ENCODE measurements around the gene PTPRCAP.

PTPRCAP gene

DNA sequence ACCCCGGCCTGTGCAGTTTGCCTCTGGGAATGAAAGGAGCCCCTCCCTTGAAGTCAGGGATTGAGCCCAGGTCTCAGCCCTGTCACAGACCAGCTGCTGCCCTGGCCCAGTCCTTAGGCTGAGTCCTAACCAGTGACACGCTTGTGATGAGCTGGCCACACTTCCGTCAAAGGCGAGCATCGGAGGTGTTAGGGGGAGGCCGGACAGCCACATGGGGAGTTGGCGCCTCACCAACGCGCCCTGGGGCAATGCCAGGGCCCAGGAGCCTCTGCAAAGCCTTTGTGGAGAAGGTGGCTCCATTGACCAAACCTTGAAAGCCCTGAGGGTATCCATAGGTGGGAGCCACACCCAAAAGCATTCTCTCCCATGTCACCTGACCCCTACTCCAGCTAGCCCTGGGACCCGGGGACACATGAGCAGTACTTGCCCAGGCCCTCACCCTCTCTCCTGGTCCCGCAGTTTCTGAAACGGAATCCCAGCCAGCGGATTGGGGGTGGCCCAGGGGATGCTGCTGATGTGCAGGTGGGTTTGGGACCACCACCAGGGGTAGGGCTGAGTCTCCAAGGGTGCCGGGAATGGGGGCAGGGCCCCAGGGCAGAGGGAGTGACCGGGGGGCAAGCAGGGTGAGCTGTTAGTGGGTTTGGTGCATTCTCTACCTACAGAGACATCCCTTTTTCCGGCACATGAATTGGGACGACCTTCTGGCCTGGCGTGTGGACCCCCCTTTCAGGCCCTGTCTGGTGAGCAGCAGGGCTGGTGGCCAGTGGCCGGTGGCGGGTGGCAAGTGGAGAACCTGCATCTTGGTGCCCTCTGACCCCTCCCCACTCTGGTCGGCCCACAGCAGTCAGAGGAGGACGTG, 3.7 kb downstream of the PTPRCAP start:
- Histone ChIP-seq H2AFZ (ENCODE audit: low read length) (no peak overlapping the region), H3K4me1 (ENCODE audit: insufficient read depth, low read length, poor library complexity, severe bottlenecking) (peaks cover 54% of the 10 kb centered on the region), H3K79me2 (ENCODE audit: insufficient read depth, low read length) (peaks cover 96% of the 10 kb centered on the region), H3K9me3 (ENCODE audit: insufficient read depth, low read depth, low read length) (no peaks in the 10 kb centered on the region), H3F3A (ENCODE audit: low read depth) (0 out of 2 replicates have a peak, but pooled peaks cover 4% of the 10 kb centered on the region), H3K9me2 (replicated peaks; ENCODE audit: low read depth, low read length) (no peaks in the 10 kb centered on the region), H3K27me3 (ENCODE audit: insufficient read depth, low read length, poor library complexity, severe bottlenecking) (no peaks in the 10 kb centered on the region), H3K4me2 (ENCODE audit: low read depth, low read length, poor library complexity, severe bottlenecking) (peak overlapping the region; percentile 96), H3K9ac (ENCODE audit: low read depth, low read length, poor library complexity, severe bottlenecking) (peak overlapping the region; percentile 100), H3K4me3 (ENCODE audit: low read length, poor library complexity, severe bottlenecking) (peak overlapping the region; percentile 100), H4K20me1 (ENCODE audit: insufficient read depth, low read length, poor library complexity, severe bottlenecking) (peaks cover 59% of the 10 kb centered on the region), H3K36me3 (ENCODE audit: insufficient read depth, low read length) (peaks cover 20% of the 10 kb centered on the region; the same call in 1 of the 2 replicates)
- TF ChIP-seq EZH2phosphoT487 (IDR thresholded peaks at IDR 0.05; ENCODE audit: borderline replicate concordance) = no peak

DNA sequence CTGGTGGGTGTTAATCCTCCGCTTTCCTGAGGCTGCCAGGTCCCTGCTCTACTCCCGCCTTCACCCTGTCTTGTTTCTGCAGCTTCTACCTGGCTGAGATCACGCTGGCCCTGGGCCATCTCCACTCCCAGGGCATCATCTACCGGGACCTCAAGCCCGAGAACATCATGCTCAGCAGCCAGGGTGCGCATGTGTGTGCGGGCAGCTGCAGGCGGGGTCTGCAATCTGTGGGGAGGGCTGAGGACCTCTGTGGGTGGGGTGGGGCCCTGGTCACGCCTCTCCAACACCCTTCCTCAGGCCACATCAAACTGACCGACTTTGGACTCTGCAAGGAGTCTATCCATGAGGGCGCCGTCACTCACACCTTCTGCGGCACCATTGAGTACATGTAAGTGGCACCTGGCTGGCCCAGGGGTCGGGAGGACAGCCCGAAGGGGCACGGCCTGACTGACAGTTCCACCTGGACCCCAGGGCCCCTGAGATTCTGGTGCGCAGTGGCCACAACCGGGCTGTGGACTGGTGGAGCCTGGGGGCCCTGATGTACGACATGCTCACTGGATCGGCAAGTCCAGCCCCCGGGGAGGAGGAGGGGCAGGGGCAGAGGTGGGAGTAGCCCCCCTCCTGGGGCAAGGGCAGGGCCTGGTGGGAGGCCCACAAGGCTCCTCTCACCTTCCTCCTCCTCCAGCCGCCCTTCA, 4.7 kb downstream of the PTPRCAP start:
- Histone ChIP-seq H3K9me3 (ENCODE audit: insufficient read depth, low read depth, low read length) (no peaks in the 10 kb centered on the region), H2AFZ (ENCODE audit: low read length) (no peak overlapping the region), H3K27me3 (ENCODE audit: insufficient read depth, low read length, poor library complexity, severe bottlenecking) (no peaks in the 10 kb centered on the region), H3K9me2 (replicated peaks; ENCODE audit: low read depth, low read length) (no peaks in the 10 kb centered on the region), H3F3A (ENCODE audit: low read depth) (0 out of 2 replicates have a peak, but pooled peaks cover 4% of the 10 kb centered on the region), H3K4me3 (ENCODE audit: low read length, poor library complexity, severe bottlenecking) (no peak overlapping the region), H4K20me1 (ENCODE audit: insufficient read depth, low read length, poor library complexity, severe bottlenecking) (peaks cover 59% of the 10 kb centered on the region), H3K4me2 (ENCODE audit: low read depth, low read length, poor library complexity, severe bottlenecking) (peak overlapping the region; percentile 96), H3K79me2 (ENCODE audit: insufficient read depth, low read length) (peaks cover 90% of the 10 kb centered on the region), H3K9ac (ENCODE audit: low read depth, low read length, poor library complexity, severe bottlenecking) (no peak overlapping the region), H3K36me3 (ENCODE audit: insufficient read depth, low read length) (peaks cover 20% of the 10 kb centered on the region; the same call in 1 of the 2 replicates), H3K4me1 (ENCODE audit: insufficient read depth, low read length, poor library complexity, severe bottlenecking) (peaks cover 48% of the 10 kb centered on the region)
- no peak for TF ChIP-seq EZH2phosphoT487 (IDR thresholded peaks at IDR 0.05; ENCODE audit: borderline replicate concordance)
- TF ChIP-seq, protein P1, sequence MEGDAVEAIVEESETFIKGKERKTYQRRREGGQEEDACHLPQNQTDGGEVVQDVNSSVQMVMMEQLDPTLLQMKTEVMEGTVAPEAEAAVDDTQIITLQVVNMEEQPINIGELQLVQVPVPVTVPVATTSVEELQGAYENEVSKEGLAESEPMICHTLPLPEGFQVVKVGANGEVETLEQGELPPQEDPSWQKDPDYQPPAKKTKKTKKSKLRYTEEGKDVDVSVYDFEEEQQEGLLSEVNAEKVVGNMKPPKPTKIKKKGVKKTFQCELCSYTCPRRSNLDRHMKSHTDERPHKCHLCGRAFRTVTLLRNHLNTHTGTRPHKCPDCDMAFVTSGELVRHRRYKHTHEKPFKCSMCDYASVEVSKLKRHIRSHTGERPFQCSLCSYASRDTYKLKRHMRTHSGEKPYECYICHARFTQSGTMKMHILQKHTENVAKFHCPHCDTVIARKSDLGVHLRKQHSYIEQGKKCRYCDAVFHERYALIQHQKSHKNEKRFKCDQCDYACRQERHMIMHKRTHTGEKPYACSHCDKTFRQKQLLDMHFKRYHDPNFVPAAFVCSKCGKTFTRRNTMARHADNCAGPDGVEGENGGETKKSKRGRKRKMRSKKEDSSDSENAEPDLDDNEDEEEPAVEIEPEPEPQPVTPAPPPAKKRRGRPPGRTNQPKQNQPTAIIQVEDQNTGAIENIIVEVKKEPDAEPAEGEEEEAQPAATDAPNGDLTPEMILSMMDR (conservative IDR thresholded peaks at IDR 0.05; ENCODE audit: low read length) = no peak

DNA sequence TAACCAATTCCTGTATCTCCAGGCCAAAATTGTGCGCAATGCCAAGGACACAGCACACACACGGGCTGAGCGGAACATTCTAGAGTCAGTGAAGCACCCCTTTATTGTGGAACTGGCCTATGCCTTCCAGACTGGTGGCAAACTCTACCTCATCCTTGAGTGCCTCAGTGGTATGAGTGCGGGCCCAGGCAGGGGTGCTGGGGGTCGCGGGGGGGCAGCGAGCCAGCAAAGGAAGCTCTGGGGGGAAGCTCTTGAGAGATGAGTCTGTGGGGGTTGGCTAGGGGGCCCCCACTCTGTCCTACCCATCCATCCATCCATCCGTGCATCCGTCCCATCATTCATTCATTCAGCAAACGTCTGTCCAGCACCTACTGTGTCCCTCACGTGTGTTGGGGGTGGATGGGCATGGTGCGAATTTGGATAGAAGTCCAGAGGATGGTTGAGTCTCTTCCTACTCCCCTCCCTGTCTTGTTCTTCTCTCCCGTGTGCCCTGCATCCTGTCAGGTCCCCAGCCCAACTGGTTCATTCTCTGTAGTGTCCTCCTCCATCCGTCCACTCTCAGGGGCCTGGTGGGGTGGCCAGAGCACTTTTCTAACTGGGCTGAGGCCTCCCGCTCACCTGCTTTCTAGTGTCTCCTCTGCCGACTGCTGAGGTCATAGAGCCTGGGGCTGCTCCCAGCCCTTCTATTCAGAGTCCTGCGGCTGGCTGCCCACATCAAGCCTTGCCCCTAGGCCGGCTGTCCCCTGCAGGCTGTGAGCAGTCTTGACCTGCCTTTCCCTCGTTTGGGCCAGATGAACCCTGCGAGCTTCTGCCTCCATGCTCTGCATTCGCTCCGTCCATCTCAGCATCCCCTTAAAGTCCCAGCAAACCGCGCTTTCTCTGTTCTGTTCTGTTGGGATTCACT, 5.9 kb downstream of the PTPRCAP start:
- Histone ChIP-seq H3K79me2 (ENCODE audit: insufficient read depth, low read length) (peaks cover 78% of the 10 kb centered on the region), H3K4me3 (ENCODE audit: low read length, poor library complexity, severe bottlenecking) (no peak overlapping the region), H2AFZ (ENCODE audit: low read length) (no peak overlapping the region), H3F3A (ENCODE audit: low read depth) (0 out of 2 replicates have a peak, but pooled peaks cover 2% of the 10 kb centered on the region), H3K36me3 (ENCODE audit: insufficient read depth, low read length) (peaks cover 20% of the 10 kb centered on the region; the same call in 1 of the 2 replicates), H3K9me3 (ENCODE audit: insufficient read depth, low read depth, low read length) (no peaks in the 10 kb centered on the region), H4K20me1 (ENCODE audit: insufficient read depth, low read length, poor library complexity, severe bottlenecking) (peaks cover 57% of the 10 kb centered on the region), H3K27me3 (ENCODE audit: insufficient read depth, low read length, poor library complexity, severe bottlenecking) (no peaks in the 10 kb centered on the region), H3K4me2 (ENCODE audit: low read depth, low read length, poor library complexity, severe bottlenecking) (peak overlapping the region; percentile 16), H3K9ac (ENCODE audit: low read depth, low read length, poor library complexity, severe bottlenecking) (no peak overlapping the region), H3K4me1 (ENCODE audit: insufficient read depth, low read length, poor library complexity, severe bottlenecking) (peaks cover 51% of the 10 kb centered on the region), H3K9me2 (replicated peaks; ENCODE audit: low read depth, low read length) (no peaks in the 10 kb centered on the region)
- TF ChIP-seq EZH2phosphoT487 (IDR thresholded peaks at IDR 0.05; ENCODE audit: borderline replicate concordance) = no peak
- TF ChIP-seq, protein P1 (conservative IDR thresholded peaks at IDR 0.05; ENCODE audit: low read length) = no peak

Data from Loucy (cell line).